ENCODE results near the gene SCAF1.
A peak's percentile ranks its signal among the peaks of the same experiment; 100 is the strongest.

DNA sequence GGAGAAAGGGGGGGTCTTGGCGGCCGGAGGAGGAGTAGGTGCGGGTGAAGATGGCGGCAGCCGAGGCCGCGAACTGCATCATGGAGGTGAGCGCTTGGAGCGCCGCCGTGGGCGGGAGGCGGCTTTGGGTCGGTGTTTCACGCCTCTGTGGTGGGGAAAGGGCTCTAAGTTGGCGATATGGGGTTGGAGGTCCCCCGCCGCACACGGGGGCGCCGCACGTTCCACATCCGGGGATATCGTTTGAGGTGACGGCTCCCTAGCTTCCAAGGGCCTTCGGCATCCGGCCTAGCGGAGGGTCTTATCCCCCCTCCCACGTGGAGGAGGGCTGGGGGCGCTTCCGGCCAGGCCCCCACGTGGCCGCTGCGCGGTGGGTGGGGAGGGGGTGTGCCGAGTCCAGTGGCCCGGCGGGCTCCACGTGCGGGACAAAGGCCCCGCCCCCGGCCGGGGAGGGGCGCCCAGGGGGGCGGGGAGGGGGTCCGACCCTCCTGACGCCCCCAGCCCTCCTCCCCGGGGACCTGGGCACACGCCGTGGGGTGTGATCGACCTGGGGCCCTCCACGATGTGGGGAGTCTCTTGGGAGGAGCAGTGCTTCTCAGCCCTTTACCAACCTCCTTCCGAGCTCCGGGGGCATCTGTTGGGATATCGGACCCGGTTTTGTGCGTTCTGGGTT, 35.4 kb downstream of the SCAF1 start, which contains the start of gene PRMT1:
- TF ChIP-seq EP300 (IDR thresholded peaks at IDR 0.05): no peak
- TF ChIP-seq POLR2A (IDR thresholded peaks at IDR 0.05): peak in 3 of 4 donors; percentile 64 to 92 (median 84)

All from upper lobe of left lung (tissue), 4 donors.